Stimulated activated CD4-positive, alpha-beta T cell treated with anti-CD3 and anti-CD28 coated beads, Interleukin-1b, Interleukin-23, amount 100 ng/mL, for 48 hours (primary cell): ENCODE data around the gene PCYOX1L.

Experiments used
- DNase-seq: peaks from one replicate; pipeline ENCODE4 v3.0.0-alpha.2; 2020

Gene PCYOX1L

GRCh38 chr5:149410071-149410470 is 52.2 kb downstream of the PCYOX1L start:
- no peak for DNase-seq

GRCh38 chr5:149410721-149411432 is 53.0 kb downstream of the PCYOX1L start:
- DNase-seq = no peak

- no peak for DNase-seq
Observed at GRCh38 chr5:149411738-149412519, 54.1 kb downstream of the PCYOX1L start.

- DNase-seq = no peak
Observed at GRCh38 chr5:149412783-149413476, 55.1 kb downstream of the PCYOX1L start.

GRCh38 chr5:149413477-149414210 is 55.8 kb downstream of the PCYOX1L start:
- no peak for DNase-seq

- DNase-seq = no peak
Observed at GRCh38 chr5:149414405-149415065, 56.7 kb downstream of the PCYOX1L start.

GRCh38 chr5:149415066-149415967 is 57.5 kb downstream of the PCYOX1L start:
- no peak for DNase-seq

GRCh38 chr5:149416987-149417710 is 59.3 kb downstream of the PCYOX1L start:
- DNase-seq = no peak

GRCh38 chr5:149417711-149418368 is 60.0 kb downstream of the PCYOX1L start:
- DNase-seq = no peak

- DNase-seq = no peak
Observed at GRCh38 chr5:149418910-149419531, 61.2 kb downstream of the PCYOX1L start.
